Central memory CD4-positive, alpha-beta T cell (primary cell): ENCODE data around the gene BNC2.

ENCODE experiments used
- DNase-seq: peaks from one replicate; pipeline ENCODE4 v3.0.0; 2022

BNC2 gene

GRCh38 chr9:16530669-16531642 lies 339.5 kb downstream of the BNC2 start:
- no peak for DNase-seq

GRCh38 chr9:16527573-16527972 lies 342.9 kb downstream of the BNC2 start:
- no peak for DNase-seq

- DNase-seq, result no peak
These were observed 344.1 kb downstream of the BNC2 start for GRCh38 chr9:16526380-16526779.

DNA sequence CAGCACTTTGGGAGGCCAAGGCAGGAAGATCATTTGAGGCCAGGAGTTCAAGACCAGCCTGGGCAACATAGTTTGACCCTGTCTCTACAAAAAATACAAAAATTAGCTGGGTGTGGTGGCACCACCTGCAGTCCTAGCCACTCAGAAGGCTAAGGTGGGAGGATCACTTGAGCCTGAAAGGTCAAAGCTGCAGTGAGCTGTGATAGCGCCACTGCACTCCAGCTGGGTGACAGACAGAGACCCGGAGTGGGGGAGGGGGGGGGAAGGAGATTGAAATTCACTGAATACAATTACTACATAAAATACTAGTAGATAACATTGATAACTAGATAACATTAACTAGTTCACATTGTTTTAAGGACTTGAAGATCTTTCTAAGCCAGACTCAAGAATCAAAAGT lies 345.6 kb downstream of the BNC2 start:
- DNase-seq, result no peak

GRCh38 chr9:16524078-16524477 lies 346.4 kb downstream of the BNC2 start:
- no peak for DNase-seq

- no peak for DNase-seq
These were observed 348.5 kb downstream of the BNC2 start for GRCh38 chr9:16521868-16522411.

GRCh38 chr9:16519001-16519400 lies 351.5 kb downstream of the BNC2 start:
- DNase-seq, result no peak

DNA sequence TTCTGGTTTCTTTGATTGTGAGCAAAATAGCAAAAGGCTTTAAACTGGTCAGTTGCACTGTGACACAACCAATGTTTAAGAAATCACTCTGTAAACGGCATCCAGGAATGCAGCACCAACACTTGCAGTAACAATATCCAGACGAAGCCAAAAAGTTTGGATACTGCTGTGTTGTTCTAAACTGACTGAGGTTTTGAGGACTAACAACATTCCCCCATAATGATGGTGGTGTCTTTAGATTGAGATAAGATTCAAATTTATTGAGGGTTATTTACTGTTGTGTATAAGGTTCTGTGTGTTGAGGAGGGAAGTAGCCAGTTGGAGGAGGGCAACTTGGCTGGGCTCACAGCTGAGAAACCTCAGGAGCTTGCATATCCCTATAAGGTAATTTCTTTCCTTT lies 353.6 kb downstream of the BNC2 start:
- DNase-seq, result no peak

- no peak for DNase-seq
These were observed 354.6 kb downstream of the BNC2 start for GRCh38 chr9:16515879-16516301.

DNA sequence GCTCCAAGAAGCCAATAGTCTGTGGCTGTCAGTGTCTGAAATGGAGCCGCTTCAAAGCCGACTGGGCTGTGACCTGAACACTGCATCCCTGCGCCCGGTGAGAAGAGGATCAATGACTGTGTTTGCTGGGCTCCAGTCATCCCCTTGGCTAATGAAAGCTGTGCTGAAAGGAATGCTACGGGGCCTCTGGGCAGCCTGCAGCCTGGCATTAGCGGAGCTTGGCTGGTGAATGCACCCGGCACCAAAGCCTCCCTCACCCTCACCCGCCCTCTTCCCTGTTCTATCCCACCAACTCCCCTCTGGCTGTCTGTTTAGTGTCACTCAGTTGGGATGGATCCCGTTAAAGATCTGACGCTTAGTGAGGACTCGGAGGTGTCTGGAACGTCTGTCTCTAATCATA lies 355.3 kb downstream of the BNC2 start:
- no peak for DNase-seq

DNA sequence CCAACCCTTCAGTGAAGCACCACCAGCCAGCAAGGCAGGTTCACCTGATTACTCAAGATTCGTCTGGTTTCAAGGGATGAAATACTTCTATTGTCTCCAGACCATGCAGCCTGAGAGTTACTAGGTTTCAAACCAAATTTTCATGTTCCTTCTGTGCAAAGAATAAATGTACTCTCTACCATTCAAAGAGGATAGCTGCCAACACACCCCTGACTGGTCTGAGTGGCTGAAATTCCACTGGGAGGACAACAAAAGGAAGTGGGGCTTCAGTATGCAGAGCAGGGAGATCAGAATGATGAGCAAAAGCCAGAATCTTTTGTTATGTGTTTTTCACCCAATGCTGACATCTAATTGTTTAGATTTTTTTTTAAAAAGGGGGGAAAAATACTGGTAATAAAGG lies 356.3 kb downstream of the BNC2 start:
- no peak for DNase-seq

DNA sequence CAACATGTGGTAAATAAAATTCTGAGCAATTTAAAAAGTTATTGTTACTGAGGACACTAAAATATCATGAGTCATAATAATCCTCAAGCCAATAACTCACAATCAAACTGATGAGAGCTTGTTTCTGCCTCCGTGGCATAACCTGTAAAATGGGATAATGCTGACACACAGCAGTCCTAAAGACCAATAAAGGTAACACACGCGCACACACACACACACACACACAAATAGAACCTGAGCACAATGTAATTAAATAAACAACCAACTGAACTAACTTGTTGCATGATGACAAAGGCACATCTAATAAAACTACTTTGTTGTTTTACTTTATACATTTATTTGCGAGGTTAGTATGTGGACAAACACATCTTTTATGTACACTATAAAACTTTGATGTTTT lies 358.2 kb downstream of the BNC2 start:
- DNase-seq, result no peak

- DNase-seq, result no peak
These were observed 360.0 kb downstream of the BNC2 start for GRCh38 chr9:16510482-16510881.

GRCh38 chr9:16509997-16510396 lies 360.5 kb downstream of the BNC2 start:
- DNase-seq, result no peak

DNA sequence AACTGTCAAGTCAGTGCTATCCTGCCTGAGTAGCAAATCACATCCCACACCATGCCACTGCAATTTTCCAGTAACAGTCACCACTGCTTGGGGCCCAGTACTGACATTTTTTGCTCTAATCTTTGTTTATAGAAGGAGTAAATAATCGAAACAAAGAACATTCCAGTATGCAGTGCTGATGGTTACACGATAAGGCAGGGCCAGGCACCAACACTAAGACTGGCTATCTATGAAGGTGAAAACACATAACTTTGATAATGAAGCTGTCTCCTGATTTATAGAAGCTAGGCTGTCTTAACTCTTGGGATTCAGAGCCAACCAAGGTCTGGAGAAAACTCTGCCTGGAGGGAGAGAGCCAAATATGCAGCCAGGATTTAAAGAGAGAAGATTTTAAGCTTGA lies 365.3 kb downstream of the BNC2 start:
- DNase-seq, result no peak

DNA sequence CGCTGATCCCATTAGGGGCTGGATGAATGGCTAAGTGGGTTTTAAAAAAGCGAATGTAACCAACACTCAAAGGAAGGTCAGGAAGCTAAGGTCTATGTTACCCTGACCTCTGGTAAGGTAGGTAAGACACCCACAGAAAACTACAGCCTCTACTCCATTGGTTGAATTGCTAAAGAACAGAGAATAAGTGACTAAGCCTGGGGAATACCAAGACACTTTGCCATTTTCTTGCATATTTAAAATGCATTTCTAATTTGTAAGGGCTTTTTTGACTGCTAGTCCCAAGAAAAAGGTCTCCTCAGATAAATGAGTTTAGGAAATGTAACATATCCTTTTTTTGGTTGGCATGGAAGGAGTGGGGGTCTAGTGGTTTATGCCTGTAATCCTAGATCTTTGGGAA lies 368.7 kb downstream of the BNC2 start:
- no peak for DNase-seq

- DNase-seq, result no peak
These were observed 369.3 kb downstream of the BNC2 start for GRCh38 chr9:16501141-16501540.

- no peak for DNase-seq
These were observed 370.1 kb downstream of the BNC2 start for GRCh38 chr9:16500386-16500785.

DNA sequence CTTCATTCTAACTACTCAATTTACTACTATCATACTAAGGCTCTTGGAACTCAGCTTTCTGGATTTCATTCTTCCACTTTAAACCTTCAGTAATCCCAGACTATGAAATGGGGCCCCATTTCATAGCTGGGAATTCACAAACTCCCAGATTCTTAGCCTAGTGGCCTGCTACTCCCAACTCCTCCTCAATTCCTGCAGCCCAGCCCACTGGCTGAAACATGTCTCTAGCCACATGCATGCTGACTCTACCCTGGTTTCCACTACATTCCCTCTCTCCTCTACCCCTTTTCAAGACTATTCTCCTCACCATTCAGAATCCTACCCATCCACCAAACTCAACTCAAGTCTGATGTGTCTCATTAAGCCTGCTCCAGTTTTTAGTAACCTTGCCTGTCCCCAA lies 370.6 kb downstream of the BNC2 start:
- no peak for DNase-seq

DNA sequence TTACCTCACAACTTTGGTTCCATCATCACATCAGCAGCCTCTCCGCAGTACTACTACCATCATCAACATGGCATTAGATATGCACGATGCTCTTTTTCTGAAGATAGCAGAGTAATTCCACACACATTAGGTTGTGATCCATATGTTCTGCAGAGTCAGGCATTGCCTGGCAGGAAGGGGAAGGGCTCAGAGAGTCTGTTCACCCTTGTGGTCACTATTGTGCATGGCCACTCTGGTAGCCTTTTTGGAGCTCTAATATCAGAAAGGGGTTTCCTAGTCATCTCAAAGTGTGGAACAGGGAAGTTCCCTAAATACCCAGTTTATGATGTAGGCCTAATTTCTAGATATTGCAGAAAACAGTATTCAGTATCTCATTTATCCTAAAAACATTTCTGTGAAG lies 373.6 kb downstream of the BNC2 start:
- no peak for DNase-seq

GRCh38 chr9:16487915-16488314 lies 382.6 kb downstream of the BNC2 start:
- DNase-seq, result no peak

DNA sequence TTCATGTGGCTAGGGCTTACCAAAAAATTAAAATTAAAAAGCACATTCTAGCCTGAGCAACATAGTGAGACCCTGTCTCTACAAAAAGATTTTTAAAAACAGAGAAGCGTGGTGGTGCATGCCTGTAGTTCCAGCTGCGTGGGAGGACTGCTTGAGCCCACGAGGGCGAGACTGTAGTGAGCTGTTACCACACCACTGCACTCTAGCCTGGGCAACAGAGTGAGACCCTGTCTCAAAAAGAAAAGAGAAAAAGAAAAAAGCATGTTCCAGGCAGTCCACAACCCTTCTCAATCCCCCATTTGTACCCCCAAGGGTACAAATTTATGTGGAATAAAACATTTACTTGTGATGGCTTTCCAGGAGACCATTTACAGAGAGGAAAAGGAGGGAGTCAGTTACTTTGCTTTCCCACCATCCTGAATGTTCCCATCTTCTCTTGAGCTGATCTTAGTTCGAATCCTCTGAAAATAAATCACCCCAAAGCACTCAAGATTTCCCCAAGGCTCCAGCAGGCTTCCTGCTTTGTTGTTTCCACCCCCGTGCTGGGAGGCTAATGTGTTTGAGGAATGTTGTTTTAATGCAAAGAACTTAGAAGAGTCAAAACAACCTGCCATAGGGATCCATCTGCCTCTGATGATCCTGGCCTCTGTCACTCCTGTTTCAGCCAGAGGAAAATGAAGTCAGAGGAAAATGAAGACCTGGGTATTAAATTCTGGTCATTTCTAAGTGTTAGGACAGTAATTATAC lies 384.7 kb downstream of the BNC2 start:
- no peak for DNase-seq

GRCh38 chr9:16485160-16485559 lies 385.3 kb downstream of the BNC2 start:
- DNase-seq, result no peak

- no peak for DNase-seq
These were observed 385.7 kb downstream of the BNC2 start for GRCh38 chr9:16484744-16485143.
